Mucosa of rectum (tissue), 2 donors: ENCODE results near the gene TREM1.
"Not testable (repeated sequence)": the region's sequence is repeated elsewhere in the genome, so short reads cannot be mapped to it uniquely, and the experiment has no call there.

Experiments used
- H3K27ac ChIP-seq, 2 donors: one replicate each; pipeline ENCODE4 v1.7.0; 2013; ENCODE audit warnings: inconsistent platforms in 2 of 2, low read depth in 2 of 2, low read length in 2 of 2
- H3K27me3 ChIP-seq, 2 donors: one replicate each; pipeline ENCODE4 v1.7.0; 2013; ENCODE audit warnings: low read length in 2 of 2; ENCODE audit not compliant: control insufficient read depth in 2 of 2, insufficient read depth in 2 of 2
- H3K36me3 ChIP-seq, 2 donors: one replicate each; pipeline ENCODE4 v1.7.0; 2013; ENCODE audit warnings: low read length in 2 of 2; ENCODE audit not compliant: control insufficient read depth in 2 of 2, insufficient read depth in 2 of 2
- H3K4me1 ChIP-seq, 2 donors: one replicate each; pipeline ENCODE4 v1.7.0; 2013; ENCODE audit warnings: low read length in 2 of 2, mild to moderate bottlenecking in 1 of 2; ENCODE audit not compliant: control insufficient read depth in 2 of 2, insufficient read depth in 2 of 2
- H3K4me3 ChIP-seq, 2 donors: one replicate each; pipeline ENCODE4 v1.7.0; 2013; ENCODE audit warnings: low read length in 2 of 2
- H3K9ac ChIP-seq, 2 donors: one replicate each; pipeline ENCODE4 v1.7.0; 2013; ENCODE audit warnings: low read length in 2 of 2, low read depth in 1 of 2, mild to moderate bottlenecking in 1 of 2
- H3K9me3 ChIP-seq, 2 donors: one replicate each; pipeline ENCODE4 v1.7.0; 2013; ENCODE audit warnings: low read length in 2 of 2; ENCODE audit not compliant: control insufficient read depth in 2 of 2
- donor health status: healthy.
- donor health status: Normal muscosa, but diverticular disease.

TREM1 gene

DNA sequence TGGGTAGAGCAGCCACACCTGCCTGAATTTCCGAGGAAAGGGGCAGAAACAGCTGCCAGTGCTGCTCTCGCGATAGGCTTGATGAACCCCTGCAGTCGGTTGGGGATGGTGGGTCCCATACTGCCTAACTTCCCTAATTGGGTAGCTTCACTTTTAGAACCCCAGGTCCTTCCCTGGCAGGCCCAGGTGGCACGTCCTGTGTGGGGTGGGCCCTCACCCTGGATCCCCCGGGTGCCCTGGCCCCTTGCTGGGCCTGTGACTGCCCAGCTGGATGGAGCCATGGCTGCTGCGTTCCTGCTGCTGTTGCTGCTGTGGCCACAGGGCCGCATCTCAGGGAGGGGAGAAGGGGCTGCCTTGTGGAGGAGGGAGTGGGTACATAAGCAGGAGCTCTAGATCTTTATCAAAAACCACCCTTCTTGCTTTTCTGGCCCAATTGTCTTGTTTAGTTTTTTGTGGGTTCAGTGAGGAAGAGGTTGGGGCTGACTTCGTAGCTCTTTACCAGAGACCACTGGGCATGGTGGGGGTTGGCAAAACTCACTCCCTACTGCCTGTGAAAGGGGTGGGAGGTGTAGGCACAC lies 39.1 kb downstream of the TREM1 start:
- H3K36me3 ChIP-seq: no peaks in the 10 kb centered on the region
- H3K4me3 ChIP-seq: no peak overlapping the region
- H3K27ac ChIP-seq: no peak overlapping the region
- no peak overlapping the region for H3K9ac ChIP-seq
- no peaks in the 10 kb centered on the region for H3K9me3 ChIP-seq
- peaks cover 0 to 2% of the 10 kb centered on the region in 2 donors for H3K27me3 ChIP-seq
- no peaks in the 10 kb centered on the region for H3K4me1 ChIP-seq

DNA sequence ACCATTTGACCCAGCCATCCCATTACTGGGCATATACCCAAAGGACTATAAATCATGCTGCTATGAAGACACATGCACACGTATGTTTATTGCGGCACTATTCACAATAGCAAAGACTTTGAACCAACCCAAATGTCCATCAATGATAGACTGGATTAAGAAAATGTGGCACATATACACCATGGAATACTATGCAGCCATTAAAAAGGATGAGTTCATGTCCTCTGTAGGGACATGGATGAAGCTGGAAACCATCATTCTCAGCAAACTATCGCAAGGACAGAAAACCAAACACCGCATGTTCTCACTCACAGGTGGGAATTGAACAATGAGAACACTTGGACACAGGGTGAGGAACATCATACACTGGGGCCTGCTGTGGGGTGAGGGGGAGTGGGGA lies 40.0 kb downstream of the TREM1 start:
- H3K27me3 ChIP-seq, H3K4me3 ChIP-seq, H3K4me1 ChIP-seq, H3K36me3 ChIP-seq, H3K9ac ChIP-seq, H3K27ac ChIP-seq, H3K9me3 ChIP-seq: not testable (repeated sequence)

DNA sequence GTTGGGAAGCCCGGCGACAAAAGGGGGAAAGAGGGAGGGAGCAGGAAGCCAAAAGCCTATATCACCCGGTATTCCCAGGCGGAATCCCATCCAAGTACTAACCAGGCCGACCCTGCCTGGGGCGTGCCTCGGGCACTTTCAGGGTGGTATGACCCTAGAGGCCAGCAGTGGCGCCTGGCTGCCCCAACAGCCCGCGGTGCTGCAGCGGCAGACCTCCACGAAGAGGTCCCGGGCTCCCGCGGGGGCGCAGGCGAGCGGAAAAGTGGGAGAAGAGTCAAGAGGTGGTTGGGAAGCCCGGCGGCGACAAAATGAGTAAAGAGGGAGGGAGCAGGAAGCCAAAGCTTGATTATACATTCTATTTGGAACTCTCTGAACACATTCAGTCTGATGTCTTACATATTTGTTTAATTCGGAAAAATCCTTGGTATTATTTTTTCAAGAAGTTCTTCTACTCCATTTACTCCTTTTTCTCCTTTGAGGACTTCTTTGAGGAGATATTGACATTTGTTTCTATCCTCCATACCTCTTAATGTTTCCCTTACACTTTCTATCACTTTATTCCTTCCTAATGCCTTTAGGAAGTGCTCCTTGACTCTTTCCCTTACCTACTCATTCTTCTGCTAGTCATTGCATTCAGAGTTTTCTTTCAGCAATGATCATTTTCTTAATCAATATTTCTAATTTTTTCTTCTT lies 46.9 kb downstream of the TREM1 start:
- H3K36me3 ChIP-seq: no peaks in the 10 kb centered on the region
- H3K9ac ChIP-seq: no peak overlapping the region
- H3K4me3 ChIP-seq: no peak overlapping the region
- H3K27me3 ChIP-seq: peaks cover 8 to 17% of the 10 kb centered on the region in 2 donors
- no peak overlapping the region for H3K27ac ChIP-seq
- H3K4me1 ChIP-seq: no peaks in the 10 kb centered on the region
- H3K9me3 ChIP-seq: no peaks in the 10 kb centered on the region

DNA sequence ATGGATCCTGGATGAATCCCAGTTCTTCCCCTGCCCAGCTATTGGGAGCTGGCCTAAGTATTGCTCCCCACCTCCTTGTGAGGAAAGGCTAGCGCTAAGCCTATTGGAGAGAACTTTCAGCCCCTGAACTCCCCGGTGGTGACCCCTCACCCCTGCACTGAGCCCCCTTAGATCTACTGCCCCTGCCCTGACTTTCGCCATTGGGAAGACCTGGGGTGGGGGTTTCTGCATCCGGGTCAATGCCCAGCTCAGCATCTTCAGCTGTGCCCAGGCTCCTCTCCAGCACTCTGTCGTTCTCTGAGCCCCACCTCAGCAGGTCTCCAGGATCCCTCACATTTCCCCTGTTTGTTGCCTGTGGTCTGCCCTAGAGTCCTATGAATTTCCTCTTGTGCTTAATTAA lies 49.4 kb downstream of the TREM1 start:
- no peak overlapping the region for H3K9ac ChIP-seq
- H3K36me3 ChIP-seq: no peaks in the 10 kb centered on the region
- no peaks in the 10 kb centered on the region for H3K4me1 ChIP-seq
- H3K9me3 ChIP-seq: no peaks in the 10 kb centered on the region
- peaks cover 7 to 13% of the 10 kb centered on the region in 2 donors for H3K27me3 ChIP-seq
- no peak overlapping the region for H3K27ac ChIP-seq
- no peak overlapping the region for H3K4me3 ChIP-seq

DNA sequence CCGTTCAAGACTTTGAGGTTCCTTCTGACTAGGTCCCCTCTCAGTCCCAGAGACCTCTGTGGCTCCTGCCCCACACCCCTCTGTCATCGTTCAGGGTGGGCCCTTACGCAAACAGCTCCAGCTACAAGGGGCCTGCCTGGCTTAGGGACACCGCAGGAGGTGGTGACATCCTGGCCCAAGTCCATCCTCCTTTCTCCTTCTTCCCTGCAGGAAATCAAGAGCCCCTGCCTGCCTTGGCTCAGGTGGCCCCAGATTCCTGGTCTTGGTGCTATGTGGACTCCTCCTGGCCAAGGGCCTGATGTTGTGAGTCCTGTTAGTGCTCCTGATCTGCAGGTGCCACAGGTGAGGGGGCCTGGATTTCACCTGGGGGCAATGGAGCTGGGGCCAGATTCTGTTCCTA lies 50.2 kb downstream of the TREM1 start:
- Histone ChIP-seq H3K9me3 (no peaks in the 10 kb centered on the region), H3K4me1 (no peaks in the 10 kb centered on the region), H3K27me3 (peaks cover 6 to 13% of the 10 kb centered on the region in 2 donors), H3K4me3 (no peak overlapping the region), H3K36me3 (no peaks in the 10 kb centered on the region), H3K9ac (no peak overlapping the region), H3K27ac (no peak overlapping the region)

DNA sequence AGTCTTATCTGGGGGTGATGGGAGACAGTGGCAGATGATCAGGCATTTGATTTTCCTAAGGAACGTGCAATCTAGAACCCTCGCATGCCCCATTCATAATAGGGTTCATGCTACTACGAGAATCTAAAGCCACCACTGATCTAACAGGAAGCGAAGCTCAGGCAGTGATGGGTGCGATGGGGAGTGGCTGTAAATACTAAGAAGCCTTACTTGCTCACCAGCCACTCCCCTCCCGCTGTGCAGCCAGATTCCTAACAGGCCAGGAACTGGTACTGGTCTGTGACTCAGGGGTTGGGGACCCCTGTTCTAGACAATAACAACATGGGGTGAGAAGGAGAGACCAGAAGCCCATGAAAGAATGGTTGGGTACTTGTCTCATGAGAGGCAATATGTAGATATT lies 53.8 kb downstream of the TREM1 start:
- Histone ChIP-seq H3K36me3 (no peaks in the 10 kb centered on the region), H3K27ac (no peak overlapping the region), H3K4me3 (no peak overlapping the region), H3K9me3 (no peaks in the 10 kb centered on the region), H3K27me3 (peaks cover 3% of the 10 kb centered on the region in 2 donors), H3K4me1 (no peaks in the 10 kb centered on the region), H3K9ac (no peak overlapping the region)

DNA sequence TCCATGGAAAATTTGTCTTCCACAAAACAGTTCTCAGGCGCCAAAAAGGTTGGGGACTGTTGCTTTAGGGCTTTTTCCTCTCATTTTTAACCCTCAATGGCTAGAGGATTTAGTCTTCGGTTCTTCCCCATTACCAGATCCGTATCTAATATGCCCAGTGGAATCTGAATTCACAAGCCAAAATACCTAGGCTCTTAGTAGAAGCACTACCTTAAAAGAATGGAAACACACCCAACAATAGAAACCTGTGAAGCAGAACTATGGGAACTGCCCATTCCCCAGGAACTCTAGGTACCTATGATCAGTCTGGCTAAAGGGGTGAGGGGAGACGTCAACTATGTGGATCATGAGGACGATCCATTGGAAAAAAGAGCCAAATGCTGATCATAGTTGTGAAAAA lies 55.2 kb downstream of the TREM1 start:
- Histone ChIP-seq H3K36me3 (no peaks in the 10 kb centered on the region), H3K4me3 (no peak overlapping the region), H3K9ac (no peak overlapping the region), H3K9me3 (no peaks in the 10 kb centered on the region), H3K27ac (no peak overlapping the region), H3K4me1 (no peaks in the 10 kb centered on the region), H3K27me3 (peaks cover 3 to 9% of the 10 kb centered on the region in 2 donors)

DNA sequence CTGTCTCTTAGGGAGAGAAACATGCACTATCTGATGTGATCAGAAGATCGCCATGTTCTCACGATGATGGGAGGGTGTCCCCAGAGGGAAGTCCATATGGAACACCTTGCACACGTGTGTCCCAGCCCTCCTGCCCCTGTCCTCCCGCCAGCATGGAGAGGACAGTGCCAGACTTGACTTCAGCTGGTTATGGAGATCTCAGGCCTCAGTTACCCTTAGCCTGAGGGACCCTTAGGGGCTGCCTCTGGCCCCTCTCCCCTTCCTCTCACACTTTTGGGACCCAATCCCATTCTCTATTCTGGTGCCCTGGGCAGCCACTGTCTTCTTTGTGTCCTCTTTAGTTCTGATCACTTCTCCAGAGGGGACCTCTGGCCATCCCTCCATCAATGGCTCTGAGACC lies 56.8 kb downstream of the TREM1 start:
- Histone ChIP-seq H3K36me3 (no peaks in the 10 kb centered on the region), H3K27me3 (peaks cover 3 to 9% of the 10 kb centered on the region in 2 donors), H3K4me1 (no peaks in the 10 kb centered on the region), H3K9me3 (no peaks in the 10 kb centered on the region), H3K4me3 (no peak overlapping the region), H3K27ac (no peak overlapping the region), H3K9ac (no peak overlapping the region)

DNA sequence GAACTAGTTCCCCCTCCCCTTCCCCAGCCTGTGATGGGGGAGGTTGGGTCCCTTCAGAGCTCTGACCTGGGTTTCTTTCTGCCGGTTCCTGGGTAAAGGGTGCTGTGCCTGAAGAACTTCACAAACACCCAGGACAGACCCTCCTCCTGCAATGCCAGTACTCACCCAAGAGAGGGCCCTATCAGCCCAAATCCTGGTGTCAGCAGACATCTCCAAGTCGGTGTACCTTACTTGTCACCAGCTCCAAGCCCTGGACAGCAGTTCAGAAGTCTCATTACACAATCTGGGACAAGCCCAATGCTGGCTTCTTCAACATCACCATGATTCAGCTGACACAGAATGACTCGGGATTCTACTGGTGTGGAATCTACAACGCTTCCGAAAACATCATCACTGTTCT lies 57.9 kb downstream of the TREM1 start:
- no peak overlapping the region for H3K9ac ChIP-seq
- H3K36me3 ChIP-seq: no peaks in the 10 kb centered on the region
- no peak overlapping the region for H3K4me3 ChIP-seq
- H3K9me3 ChIP-seq: no peaks in the 10 kb centered on the region
- H3K4me1 ChIP-seq: no peaks in the 10 kb centered on the region
- peaks cover 3 to 12% of the 10 kb centered on the region in 2 donors for H3K27me3 ChIP-seq
- H3K27ac ChIP-seq: no peak overlapping the region

DNA sequence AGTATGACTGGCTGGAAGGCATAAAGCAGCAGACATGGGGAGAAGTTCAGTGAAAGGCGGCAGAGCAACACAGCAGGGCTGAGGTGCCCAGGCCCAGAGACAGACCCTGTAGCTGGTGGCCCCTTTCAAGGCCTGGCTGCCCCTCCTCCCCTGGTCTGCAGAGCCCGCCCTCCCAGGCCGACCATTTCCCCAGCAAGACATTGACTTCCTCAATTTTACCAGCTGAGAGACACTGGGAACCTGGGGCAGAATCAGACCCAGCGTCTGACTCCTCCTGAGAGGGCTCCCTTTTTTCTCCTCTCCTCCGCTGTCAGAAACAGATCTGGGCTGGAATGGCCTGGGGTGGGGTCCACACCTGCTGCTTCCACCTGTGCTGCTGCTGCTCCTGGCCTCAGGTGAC lies 58.4 kb downstream of the TREM1 start, which contains the start of gene TREML4:
TSS of gene TREML4 (plus strand) at position 254 of the 400 bp plus-strand sequence. CDS start at position 333, 79 bp downstream.
- no peaks in the 10 kb centered on the region for H3K9me3 ChIP-seq
- H3K9ac ChIP-seq: no peak within 1 kb of the TSS
- H3K4me3 ChIP-seq: no peak within 1 kb of the TSS
- no peaks in the 10 kb centered on the region for H3K4me1 ChIP-seq
- H3K36me3 ChIP-seq: no peaks in the 10 kb centered on the region
- no peak within 1 kb of the TSS for H3K27ac ChIP-seq
- peaks cover 3 to 12% of the 10 kb centered on the region in 2 donors for H3K27me3 ChIP-seq
